ENCODE measurements around the gene USP2. TPM values are rescaled to one million over a fixed set of nuclear protein-coding genes. Genes with fewer than 3 reads are reported as not detected.

USP2 gene
- total RNA-seq, 2 donors from 2014 or later = 38.9 to 58.7 TPM

GRCh38 chr11:119419834-119420492, 38.5 kb upstream of the USP2 start:
- Histone ChIP-seq H3K9me3 (no peaks in the 10 kb centered on the region), H3K27me3 (peaks cover 0 to 7% of the 10 kb centered on the region in 2 donors), H3K27ac (no peak overlapping the region), H3K4me3 (no peak overlapping the region), H3K36me3 (no peaks in the 10 kb centered on the region), H3K4me1 (peaks cover 0 to 35% of the 10 kb centered on the region in 2 donors)
- TF ChIP-seq CTCF (IDR thresholded peaks at IDR 0.05) = no peak
- DNase-seq (ENCODE audit: low spot score) = no peak

- H3K27ac ChIP-seq = no peak overlapping the region
- peaks cover 0 to 35% of the 10 kb centered on the region in 2 donors for H3K4me1 ChIP-seq
Observed at GRCh38 chr11:119419246-119419645, 37.8 kb upstream of the USP2 start.

GRCh38 chr11:119418759-119419158, 37.3 kb upstream of the USP2 start:
- H3K9me3 ChIP-seq = no peaks in the 10 kb centered on the region
- no peak overlapping the region for H3K27ac ChIP-seq
- H3K27me3 ChIP-seq = peaks cover 0 to 7% of the 10 kb centered on the region in 2 donors

More at GRCh38 chr11:119419246-119419645, 37.8 kb upstream of the USP2 start:
- no peak for DNase-seq (ENCODE audit: low spot score)
- Histone ChIP-seq H3K9me3 (no peaks in the 10 kb centered on the region), H3K36me3 (no peaks in the 10 kb centered on the region), H3K4me3 (no peak overlapping the region), H3K27me3 (peaks cover 0 to 7% of the 10 kb centered on the region in 2 donors)
- no peak for TF ChIP-seq CTCF (IDR thresholded peaks at IDR 0.05)

GRCh38 chr11:119417726-119418540, 36.4 kb upstream of the USP2 start:
- Histone ChIP-seq H3K27ac (no peak overlapping the region), H3K9me3 (no peaks in the 10 kb centered on the region), H3K4me1 (peaks cover 0 to 30% of the 10 kb centered on the region in 2 donors), H3K4me3 (no peak overlapping the region), H3K36me3 (no peaks in the 10 kb centered on the region), H3K27me3 (peaks cover 0 to 7% of the 10 kb centered on the region in 2 donors)
- no peak for DNase-seq (ENCODE audit: low spot score)
- TF ChIP-seq CTCF (IDR thresholded peaks at IDR 0.05) = no peak

More at GRCh38 chr11:119418759-119419158, 37.3 kb upstream of the USP2 start:
- DNase-seq (ENCODE audit: low spot score) = no peak
- H3K4me1 ChIP-seq = peaks cover 0 to 35% of the 10 kb centered on the region in 2 donors
- H3K4me3 ChIP-seq = no peak overlapping the region
- no peak for TF ChIP-seq CTCF (IDR thresholded peaks at IDR 0.05)
- no peaks in the 10 kb centered on the region for H3K36me3 ChIP-seq

GRCh38 chr11:119416606-119417580, 35.4 kb upstream of the USP2 start:
- H3K27me3 ChIP-seq = peaks cover 0 to 6% of the 10 kb centered on the region in 2 donors
- H3K27ac ChIP-seq = no peak overlapping the region

More at GRCh38 chr11:119416606-119417580, 35.4 kb upstream of the USP2 start:
- Histone ChIP-seq H3K36me3 (no peaks in the 10 kb centered on the region), H3K4me1 (peaks cover 0 to 19% of the 10 kb centered on the region in 2 donors), H3K4me3 (no peak overlapping the region), H3K9me3 (no peaks in the 10 kb centered on the region)
- no peak for TF ChIP-seq CTCF (IDR thresholded peaks at IDR 0.05)
- DNase-seq (ENCODE audit: low spot score) = no peak

All from right atrium auricular region (tissue), 2 donors.